PFSK-1 (cell line): ENCODE data around the gene RHOT2.
A peak's percentile ranks its signal among the peaks of the same experiment; 100 is the strongest.

Experiments used
- FOXP2 ChIP-seq: optimal IDR thresholded peaks from 2 replicates; pipeline ENCODE3; 2011; ENCODE audit warnings: borderline replicate concordance, control low read depth, inconsistent platforms; ENCODE audit not compliant: insufficient read depth; ENCODE audit errors: extremely low read length, extremely low read depth
- POLR2AphosphoS5 ChIP-seq: IDR thresholded peaks from 2 replicates; pipeline ENCODE4 v1.6.1; 2012; ENCODE audit warnings: low read depth, mild to moderate bottlenecking, control low read depth, low read length, moderate library complexity
- SIN3A ChIP-seq: IDR thresholded peaks from 2 replicates; pipeline ENCODE4 v1.6.1; 2012; ENCODE audit warnings: mild to moderate bottlenecking, low read length, moderate library complexity, borderline replicate concordance; ENCODE audit not compliant: insufficient read depth
- TAF1 ChIP-seq: IDR thresholded peaks from 2 replicates; pipeline ENCODE4 v1.6.1; 2012; ENCODE audit warnings: low read length, control low read depth, borderline replicate concordance; ENCODE audit not compliant: insufficient read depth
- TF ChIP-seq, protein P1 (sequence below), 2 experiments: IDR thresholded peaks; 2 replicates each; pipeline versions ENCODE4 v1.6.1 to v1.8.0; 2011 to 2012; ENCODE audit warnings: low read depth in 2 of 2, low read length in 2 of 2, control low read depth in 1 of 2, inconsistent platforms in 1 of 2, mild to moderate bottlenecking in 1 of 2, moderate library complexity in 1 of 2; ENCODE audit not compliant: insufficient read depth in 1 of 2

RHOT2 gene

DNA sequence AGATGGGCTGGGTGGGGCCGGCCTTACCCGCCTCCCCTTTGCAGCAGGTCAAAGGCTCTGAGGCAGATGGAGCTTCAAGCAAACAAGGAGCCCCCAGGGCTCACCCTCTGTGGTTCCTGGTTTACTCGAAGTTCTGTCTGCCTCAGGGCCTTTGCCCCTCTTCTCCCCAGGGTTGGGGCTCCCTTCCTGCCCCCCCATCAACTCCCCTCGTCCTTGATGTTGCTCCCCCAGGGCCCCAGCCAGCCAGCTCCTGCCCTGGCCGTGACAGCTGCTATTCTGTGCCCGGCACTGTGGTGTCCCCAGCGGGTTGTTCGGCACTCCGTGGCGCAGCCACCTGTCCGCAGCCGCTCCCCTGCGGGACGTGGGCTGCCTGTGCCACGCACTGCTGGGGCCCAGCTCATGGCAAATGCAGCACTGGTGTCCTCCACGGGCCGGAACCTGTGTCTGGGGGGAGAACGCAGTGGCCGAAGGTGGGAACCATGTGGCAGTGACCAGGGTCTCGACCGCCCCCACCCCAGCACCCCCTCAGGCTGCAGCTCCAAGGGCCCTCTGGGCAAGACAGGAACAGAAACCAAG, 42.7 kb downstream of the RHOT2 start:
- TF ChIP-seq POLR2AphosphoS5 (no peak), SIN3A (no peak), TAF1 (no peak), FOXP2 (no peak)
- TF ChIP-seq, protein P1, sequence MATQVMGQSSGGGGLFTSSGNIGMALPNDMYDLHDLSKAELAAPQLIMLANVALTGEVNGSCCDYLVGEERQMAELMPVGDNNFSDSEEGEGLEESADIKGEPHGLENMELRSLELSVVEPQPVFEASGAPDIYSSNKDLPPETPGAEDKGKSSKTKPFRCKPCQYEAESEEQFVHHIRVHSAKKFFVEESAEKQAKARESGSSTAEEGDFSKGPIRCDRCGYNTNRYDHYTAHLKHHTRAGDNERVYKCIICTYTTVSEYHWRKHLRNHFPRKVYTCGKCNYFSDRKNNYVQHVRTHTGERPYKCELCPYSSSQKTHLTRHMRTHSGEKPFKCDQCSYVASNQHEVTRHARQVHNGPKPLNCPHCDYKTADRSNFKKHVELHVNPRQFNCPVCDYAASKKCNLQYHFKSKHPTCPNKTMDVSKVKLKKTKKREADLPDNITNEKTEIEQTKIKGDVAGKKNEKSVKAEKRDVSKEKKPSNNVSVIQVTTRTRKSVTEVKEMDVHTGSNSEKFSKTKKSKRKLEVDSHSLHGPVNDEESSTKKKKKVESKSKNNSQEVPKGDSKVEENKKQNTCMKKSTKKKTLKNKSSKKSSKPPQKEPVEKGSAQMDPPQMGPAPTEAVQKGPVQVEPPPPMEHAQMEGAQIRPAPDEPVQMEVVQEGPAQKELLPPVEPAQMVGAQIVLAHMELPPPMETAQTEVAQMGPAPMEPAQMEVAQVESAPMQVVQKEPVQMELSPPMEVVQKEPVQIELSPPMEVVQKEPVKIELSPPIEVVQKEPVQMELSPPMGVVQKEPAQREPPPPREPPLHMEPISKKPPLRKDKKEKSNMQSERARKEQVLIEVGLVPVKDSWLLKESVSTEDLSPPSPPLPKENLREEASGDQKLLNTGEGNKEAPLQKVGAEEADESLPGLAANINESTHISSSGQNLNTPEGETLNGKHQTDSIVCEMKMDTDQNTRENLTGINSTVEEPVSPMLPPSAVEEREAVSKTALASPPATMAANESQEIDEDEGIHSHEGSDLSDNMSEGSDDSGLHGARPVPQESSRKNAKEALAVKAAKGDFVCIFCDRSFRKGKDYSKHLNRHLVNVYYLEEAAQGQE (IDR thresholded peaks at IDR 0.05; ENCODE audit: insufficient read depth in 1 of 2, low read depth in 2 of 2, low read length in 2 of 2): no peak

GRCh38 chr16:711084-711483, 43.2 kb downstream of the RHOT2 start:
- TF ChIP-seq TAF1 (no peak), FOXP2 (no peak), SIN3A (no peak), POLR2AphosphoS5 (no peak)
- TF ChIP-seq, protein P1 (IDR thresholded peaks at IDR 0.05; ENCODE audit: insufficient read depth in 1 of 2, low read depth in 2 of 2, low read length in 2 of 2): no peak

DNA sequence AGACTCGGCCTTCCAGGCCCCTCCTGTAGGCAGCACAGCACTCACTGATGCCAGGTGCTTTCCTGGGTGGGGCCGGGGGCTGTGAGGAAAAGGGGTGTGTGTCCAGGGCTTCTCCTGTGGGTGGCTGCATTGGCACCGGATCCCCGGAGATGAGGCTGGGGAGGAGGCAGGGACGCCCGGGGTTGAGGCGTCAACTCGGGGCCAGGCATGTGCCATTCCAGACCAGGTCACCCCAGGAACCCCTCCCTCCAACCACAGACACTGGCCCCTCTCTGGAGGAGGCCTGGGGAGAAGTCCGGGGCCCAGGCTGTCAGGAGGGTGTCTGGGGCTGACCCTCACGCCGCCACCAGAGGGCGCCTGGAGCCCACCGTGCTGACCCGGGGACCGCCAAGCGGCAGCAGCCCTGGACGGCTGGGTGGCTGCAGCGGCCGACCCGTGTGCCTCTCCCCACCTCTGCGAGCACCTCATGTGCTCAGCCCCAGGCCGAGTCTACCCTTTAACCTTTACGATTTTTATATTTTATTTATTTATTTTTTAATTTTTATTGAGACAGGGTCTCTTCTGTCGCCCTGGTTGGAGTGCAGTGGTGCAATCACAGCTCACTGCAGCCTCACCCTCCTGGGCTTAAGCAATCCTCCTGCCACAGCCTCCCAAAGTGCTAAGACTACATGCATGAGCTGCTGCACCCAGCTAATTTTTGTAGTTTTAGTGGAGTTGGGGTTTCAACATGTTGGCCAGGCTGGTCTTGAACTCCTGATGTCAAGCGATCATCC, 43.8 kb downstream of the RHOT2 start:
- TF ChIP-seq SIN3A (no peak), POLR2AphosphoS5 (no peak)

GRCh38 chr16:714079-714478, 46.1 kb downstream of the RHOT2 start:
- TF ChIP-seq SIN3A (no peak), POLR2AphosphoS5 (peak; percentile 39; the same call in 1 of the 2 replicates)

- TF ChIP-seq, protein P1 (IDR thresholded peaks at IDR 0.05; ENCODE audit: insufficient read depth in 1 of 2, low read depth in 2 of 2, low read length in 2 of 2): no peak
- TF ChIP-seq FOXP2 (no peak), TAF1 (no peak), SIN3A (no peak), POLR2AphosphoS5 (no peak)
Observed at GRCh38 chr16:714558-715476, 46.9 kb downstream of the RHOT2 start, which contains the start of gene METRN. TSS of gene METRN (plus strand) at chr16:715118. CDS start at chr16:715290, 172 bp downstream.
